CD4-positive, alpha-beta T cell treated with Interleukin-6 for 4 hours (primary cell): ENCODE results near the gene STX19.
"Not testable (repeated sequence)": the region's sequence is repeated elsewhere in the genome, so short reads cannot be mapped to it uniquely, and the experiment has no call there.

Source experiments
- DNase-seq: peaks from one replicate; pipeline ENCODE4 v3.0.0-alpha.2; 2020; ENCODE audit warnings: mixed read lengths

STX19 gene

GRCh38 chr3:94028093-94028837 is at the start of gene STX19:
Gene STX19, minus strand, starts transcription at chr3:94028597. Its CDS starts 13,328 bp downstream, at chr3:94015269.
- DNase-seq: no peak

DNA sequence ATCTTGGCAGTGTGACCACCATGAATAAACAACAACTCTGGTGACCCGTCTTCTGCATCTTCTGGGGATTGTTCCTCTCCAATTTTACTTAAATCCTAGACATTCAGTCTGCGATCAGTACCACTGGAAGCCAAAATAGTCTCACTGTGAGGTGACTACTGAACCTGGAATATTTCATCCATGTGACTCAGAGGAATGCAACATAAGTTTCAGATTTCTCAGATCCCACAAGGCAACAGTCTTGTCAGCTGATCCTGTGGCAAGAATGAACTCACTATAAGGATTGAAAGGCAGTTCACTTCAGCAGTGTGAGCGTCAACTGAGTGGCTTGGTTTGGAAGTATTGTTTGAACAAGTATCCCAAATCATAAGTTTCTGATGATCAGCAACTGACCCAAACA is 47.7 kb upstream of the STX19 start:
- DNase-seq: no peak

DNA sequence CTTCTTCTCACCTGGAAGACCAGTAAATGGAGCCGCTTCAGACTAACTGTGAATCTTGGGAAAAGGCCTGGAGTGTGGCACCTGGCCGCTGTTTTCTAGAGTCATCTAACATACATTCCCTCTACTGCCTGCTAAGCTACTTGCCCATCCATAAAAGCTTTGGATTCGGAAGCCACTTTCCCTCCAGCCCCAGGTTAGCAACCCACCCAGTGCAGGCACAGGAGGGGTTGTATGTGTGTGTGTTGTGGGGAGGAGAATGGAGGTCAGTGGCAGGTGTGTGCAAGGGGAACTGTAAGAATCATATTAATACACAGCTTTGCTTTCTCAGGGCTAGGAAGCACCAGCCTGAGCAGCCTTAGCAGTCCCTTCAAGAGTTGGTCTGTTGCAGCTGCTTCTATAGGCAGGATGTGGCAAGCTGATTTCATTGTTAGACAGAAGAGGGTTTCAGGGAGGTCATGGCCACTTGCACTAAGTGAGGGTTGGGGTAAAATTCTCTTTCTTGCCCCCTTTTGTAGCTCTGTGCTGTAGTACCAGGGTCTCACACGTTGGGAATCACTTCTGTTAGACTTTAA is 43.4 kb upstream of the STX19 start:
- no peak for DNase-seq

DNA sequence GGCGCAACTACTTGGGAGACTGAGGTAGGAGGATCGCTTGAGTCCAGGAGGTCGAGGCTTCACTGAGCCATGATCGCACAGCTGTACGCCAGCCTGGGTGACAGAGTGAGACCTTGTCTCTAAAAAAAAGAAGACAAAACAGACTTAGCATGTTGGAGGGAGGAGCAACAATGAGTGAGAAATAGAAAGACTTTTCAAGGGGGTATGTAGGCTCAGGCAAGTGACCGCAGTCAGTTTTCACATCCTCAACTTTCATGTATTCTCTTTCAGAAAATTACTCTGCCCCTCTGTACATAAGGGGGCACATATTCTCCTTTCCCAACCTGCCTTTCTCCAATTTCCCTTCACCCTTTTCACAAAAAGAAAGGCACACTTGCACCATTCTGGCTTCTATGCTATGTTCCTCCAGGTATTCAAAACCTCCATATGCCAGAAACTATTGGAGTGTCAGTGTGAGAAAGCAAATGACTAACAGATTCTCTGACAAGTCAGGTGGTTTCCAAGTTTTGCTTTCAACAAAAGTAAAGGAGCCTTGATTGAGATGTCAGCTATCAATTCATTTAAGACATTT is 42.0 kb upstream of the STX19 start:
- no peak for DNase-seq

GRCh38 chr3:94069194-94069813 is 40.9 kb upstream of the STX19 start:
- DNase-seq: no peak

DNA sequence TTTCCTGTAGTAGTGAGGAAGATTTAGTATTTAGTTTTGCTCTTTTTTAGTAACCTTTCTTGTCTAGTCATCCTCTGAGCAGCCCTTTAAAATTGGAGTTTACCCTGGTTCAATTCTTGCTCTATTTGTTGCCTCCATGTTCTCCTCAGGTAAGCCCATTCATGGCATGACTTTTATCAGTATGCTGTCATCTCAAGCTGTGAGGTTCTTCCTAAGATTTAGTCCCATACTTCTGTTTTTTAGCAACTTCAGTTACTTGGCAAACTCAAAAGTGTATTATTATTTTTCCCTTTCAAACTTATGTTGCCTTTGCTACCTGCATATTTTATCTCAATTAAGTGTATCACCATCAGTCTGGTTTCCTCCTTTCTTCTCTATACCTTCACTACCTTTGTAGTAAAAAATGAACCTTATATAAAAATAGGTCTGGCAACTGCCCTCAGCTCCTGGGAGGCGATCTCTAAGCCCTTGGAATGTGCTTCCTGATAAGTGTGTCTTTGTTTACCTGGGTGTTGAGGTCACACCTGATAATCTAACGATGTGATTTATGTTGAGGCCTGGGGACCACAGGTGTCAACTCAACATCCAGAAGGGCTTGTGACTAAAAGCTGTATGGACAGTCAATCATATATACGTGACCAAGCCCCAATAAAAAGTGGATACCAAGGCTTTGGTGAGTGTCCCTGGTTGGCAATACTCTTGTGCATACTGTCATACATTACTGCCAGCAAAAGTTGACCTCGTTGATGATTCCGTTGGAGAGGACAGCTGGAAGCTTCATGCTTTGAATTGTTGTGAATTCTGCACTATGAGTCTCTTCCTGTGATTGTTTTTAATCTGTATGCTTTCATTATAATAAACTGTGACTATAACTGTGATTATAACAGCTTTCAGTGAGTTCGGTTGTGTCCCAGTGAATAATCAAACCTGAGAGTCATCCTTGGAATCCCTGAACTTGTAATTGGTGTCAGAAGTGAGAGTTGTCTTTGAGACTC is 38.4 kb upstream of the STX19 start:
- no peak for DNase-seq

GRCh38 chr3:94065819-94066480 is 37.6 kb upstream of the STX19 start:
- no peak for DNase-seq

DNA sequence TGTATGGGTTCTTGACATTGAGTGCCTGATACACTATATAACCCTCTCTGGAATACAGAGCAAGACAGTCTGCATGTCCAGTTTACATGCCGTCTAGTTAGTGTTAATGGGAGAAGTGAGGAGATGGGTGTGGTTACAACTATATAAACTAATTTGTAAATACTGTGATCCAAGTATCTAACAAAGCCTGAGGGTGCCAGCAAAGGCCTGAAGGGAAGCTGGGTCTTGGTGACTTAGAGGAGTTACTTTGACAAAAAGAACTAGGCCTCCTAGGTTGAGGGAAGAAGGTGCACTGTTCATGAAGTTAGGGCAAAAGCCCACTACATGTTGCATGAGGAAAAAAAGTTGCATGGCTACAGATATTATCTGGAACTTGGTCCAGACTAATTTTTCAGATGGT is 36.7 kb upstream of the STX19 start:
- DNase-seq: no peak

GRCh38 chr3:94064243-94064860 is 36.0 kb upstream of the STX19 start:
- DNase-seq: no peak

- DNase-seq: peak; percentile 4
Measured at GRCh38 chr3:94063496-94064119, 35.2 kb upstream of the STX19 start.

- peak; percentile 84 for DNase-seq
Measured at GRCh38 chr3:94062513-94063404, 34.4 kb upstream of the STX19 start, which contains the start of the genes DHFR2 and NSUN3. Gene DHFR2, minus strand, starts transcription at chr3:94062916. Its CDS starts 1,405 bp downstream, at chr3:94061511. Gene NSUN3, plus strand, starts transcription at chr3:94063061. Its CDS starts 66 bp downstream, at chr3:94063127.

GRCh38 chr3:94061297-94061696 is 32.9 kb upstream of the STX19 start:
- no peak for DNase-seq

- DNase-seq: no peak
Measured at GRCh38 chr3:94050546-94050945, 22.1 kb upstream of the STX19 start.

- DNase-seq: no peak
Measured at GRCh38 chr3:94049267-94049666, 20.9 kb upstream of the STX19 start.

DNA sequence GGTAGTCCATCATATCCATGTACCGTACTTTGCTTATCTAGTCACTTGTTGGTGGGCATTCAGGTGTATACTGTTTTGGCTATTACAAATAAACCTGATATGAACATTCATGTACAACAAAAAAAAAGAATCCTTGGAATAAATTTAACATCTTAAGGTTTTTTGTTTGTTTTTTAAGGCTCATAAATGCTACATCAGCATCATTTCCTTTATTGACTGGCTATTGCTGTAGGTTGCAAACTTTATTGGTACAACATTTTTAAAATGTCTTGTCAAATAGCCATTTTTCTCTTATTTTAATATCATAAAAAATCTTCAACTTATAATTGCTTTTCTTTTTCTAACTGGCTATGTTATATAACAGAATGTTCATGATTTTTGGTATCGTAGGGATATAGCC is 18.1 kb upstream of the STX19 start:
- DNase-seq: no peak

- DNase-seq: not testable (repeated sequence)
Measured at GRCh38 chr3:94044100-94044936, 15.9 kb upstream of the STX19 start.

DNA sequence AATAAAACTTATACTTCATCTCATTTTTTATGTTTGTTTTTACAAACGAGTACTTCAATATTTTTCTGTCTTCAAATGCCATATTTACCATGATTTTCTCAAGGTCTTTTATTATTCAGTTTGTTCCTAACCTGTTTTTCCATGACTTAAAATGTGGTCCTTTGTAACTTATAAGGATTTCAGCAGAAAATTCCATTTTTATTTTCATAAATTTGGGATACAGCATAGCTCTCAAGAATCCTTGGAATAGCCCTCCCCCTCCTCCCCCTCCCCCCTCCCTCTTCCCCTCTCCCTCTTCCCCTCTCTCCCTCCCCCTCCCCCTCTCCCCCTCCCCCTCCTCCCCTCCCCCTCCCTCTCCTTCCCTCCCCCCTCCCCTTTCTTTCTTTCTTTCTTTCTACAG is 14.9 kb upstream of the STX19 start:
- no peak for DNase-seq

- no peak for DNase-seq
Measured at GRCh38 chr3:94036909-94037507, 8.6 kb upstream of the STX19 start.
